ENCODE results near the gene PKD2L2.
A peak's percentile ranks its signal among the peaks of the same experiment; 100 is the strongest.

Gene PKD2L2

DNA sequence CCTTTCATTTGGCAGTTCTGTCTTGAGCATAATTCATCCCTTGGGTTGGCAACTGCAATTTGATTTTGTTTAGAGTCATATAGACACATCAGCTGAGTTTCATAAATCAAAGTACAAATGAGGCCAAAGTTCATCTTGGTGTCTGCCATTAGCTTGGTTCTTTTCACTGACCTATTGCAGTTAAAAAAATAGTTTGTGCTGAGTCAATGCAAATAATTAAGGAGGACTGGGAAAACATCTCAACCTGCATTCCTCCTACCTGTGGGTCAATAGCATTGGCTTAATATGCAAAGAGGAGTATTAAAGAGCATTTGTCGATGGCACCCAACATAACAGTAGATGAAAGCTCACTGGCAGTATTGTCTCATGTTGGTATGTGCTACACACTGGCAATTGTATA is 1.6 kb downstream of the PKD2L2 start:
- Histone ChIP-seq H3K27ac (ENCODE audit: low read depth, low read length, severe bottlenecking) (no peak overlapping the region), H3K36me3 (ENCODE audit: control insufficient read depth, insufficient read depth, low read length) (no peaks in the 10 kb centered on the region), H3K4me3 (ENCODE audit: extremely low read depth, insufficient read depth, low read length, poor library complexity, severe bottlenecking) (no peak overlapping the region), H3K4me1 (ENCODE audit: control insufficient read depth, insufficient read depth, low read length, poor library complexity, severe bottlenecking) (no peaks in the 10 kb centered on the region), H3K9me3 (ENCODE audit: control insufficient read depth, low read length) (no peaks in the 10 kb centered on the region)
- 100% methylated on average over 1 of the region's 1 CpG for WGBS, 2 experiments (ENCODE audit: insufficient coverage in 2 of 2)

DNA sequence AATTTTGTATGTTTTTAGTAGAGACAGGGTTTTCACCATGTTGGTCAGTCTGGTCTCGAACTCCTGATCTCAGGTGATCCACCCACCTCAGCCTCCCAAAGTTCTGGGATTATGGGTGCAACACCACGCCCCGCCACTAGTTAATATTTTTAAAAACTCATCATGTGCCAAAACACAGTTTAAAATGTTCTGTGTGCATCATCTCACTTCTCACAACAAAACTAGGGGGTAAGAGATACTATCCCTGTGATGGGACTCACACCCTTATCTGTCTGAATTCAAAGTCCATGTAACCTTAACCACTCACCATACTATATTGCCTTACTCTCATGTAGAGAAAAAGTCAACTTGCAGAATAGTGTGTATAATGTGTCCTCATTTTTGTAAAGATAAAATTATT is 2.6 kb downstream of the PKD2L2 start:
- 85 to 88% methylated on average over 2 to 3 of the region's 3 CpGs for WGBS, 2 experiments (ENCODE audit: insufficient coverage in 2 of 2)
- Histone ChIP-seq H3K9me3 (ENCODE audit: control insufficient read depth, low read length) (no peaks in the 10 kb centered on the region), H3K27ac (ENCODE audit: low read depth, low read length, severe bottlenecking) (no peak overlapping the region), H3K4me1 (ENCODE audit: control insufficient read depth, insufficient read depth, low read length, poor library complexity, severe bottlenecking) (no peaks in the 10 kb centered on the region), H3K36me3 (ENCODE audit: control insufficient read depth, insufficient read depth, low read length) (no peaks in the 10 kb centered on the region), H3K4me3 (ENCODE audit: extremely low read depth, insufficient read depth, low read length, poor library complexity, severe bottlenecking) (no peak overlapping the region)

DNA sequence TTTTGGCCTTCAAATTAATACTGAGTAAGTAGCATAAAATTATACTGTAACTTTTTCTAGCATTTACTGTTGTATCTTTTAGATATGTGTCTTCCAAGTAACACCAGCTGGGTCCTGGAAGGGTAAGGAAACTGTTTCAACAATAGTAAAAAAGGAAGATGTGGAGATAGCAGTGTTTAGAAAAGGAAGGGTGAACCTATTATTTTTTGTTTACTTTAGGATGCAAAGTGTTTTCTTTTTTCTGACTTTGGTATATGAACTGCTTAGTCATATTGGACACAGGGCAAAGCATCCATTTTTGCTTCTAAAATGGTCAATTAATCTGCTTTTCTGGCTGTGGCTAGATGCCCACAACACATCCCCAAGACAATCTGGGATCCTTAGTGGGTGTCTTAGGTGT is 5.3 kb downstream of the PKD2L2 start:
- H3K4me1 ChIP-seq (ENCODE audit: control insufficient read depth, insufficient read depth, low read length, poor library complexity, severe bottlenecking): no peaks in the 10 kb centered on the region
- H3K27ac ChIP-seq (ENCODE audit: low read depth, low read length, severe bottlenecking): no peak overlapping the region
- no peaks in the 10 kb centered on the region for H3K9me3 ChIP-seq (ENCODE audit: control insufficient read depth, low read length)
- no peak overlapping the region for H3K4me3 ChIP-seq (ENCODE audit: extremely low read depth, insufficient read depth, low read length, poor library complexity, severe bottlenecking)
- no peaks in the 10 kb centered on the region for H3K36me3 ChIP-seq (ENCODE audit: control insufficient read depth, insufficient read depth, low read length)

DNA sequence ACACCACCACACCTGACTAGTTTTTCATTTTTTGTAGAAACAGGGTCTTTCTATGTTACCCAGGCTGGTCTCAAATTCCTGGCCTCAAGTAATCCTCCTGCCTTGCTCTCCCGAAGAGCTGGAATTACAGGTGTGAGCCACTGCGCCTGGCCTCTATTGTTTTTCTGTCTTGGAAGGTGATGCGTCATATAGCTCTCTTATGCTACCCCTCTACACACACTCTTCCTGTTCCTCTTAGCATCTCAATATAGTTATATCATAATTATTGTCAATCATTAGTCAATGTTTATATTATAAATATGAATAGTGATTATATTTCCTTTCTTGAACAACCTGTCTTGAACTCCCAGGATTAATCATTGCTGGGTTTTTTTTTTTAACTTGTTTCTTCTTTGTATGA is 7.3 kb downstream of the PKD2L2 start:
- H3K4me3 ChIP-seq (ENCODE audit: extremely low read depth, insufficient read depth, low read length, poor library complexity, severe bottlenecking): no peak overlapping the region
- H3K4me1 ChIP-seq (ENCODE audit: control insufficient read depth, insufficient read depth, low read length, poor library complexity, severe bottlenecking): no peaks in the 10 kb centered on the region
- no peaks in the 10 kb centered on the region for H3K9me3 ChIP-seq (ENCODE audit: control insufficient read depth, low read length)
- WGBS, 2 experiments (ENCODE audit: insufficient coverage in 2 of 2): 94% methylated on average over 2 of the region's 3 CpGs; no CpG with 5 or more reads in 1 of the 2 experiments
- no peak overlapping the region for H3K27ac ChIP-seq (ENCODE audit: low read depth, low read length, severe bottlenecking)
- no peaks in the 10 kb centered on the region for H3K36me3 ChIP-seq (ENCODE audit: control insufficient read depth, insufficient read depth, low read length)

DNA sequence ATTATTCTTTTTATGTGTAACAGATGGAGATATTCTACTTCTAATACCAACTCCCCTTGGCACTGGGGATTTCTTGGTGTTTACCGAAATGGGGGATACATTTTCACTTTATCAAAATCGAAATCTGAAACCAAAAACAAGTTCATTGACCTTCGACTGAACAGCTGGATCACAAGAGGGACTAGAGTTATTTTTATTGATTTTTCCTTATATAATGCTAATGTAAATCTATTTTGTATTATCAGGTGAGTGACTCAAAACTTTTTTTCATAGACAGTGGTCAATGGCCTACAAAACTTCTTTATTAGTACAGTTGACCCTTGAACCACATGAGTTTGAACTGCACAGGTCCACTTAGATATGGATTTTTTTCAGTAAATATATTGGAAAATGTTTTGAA is 10.2 kb downstream of the PKD2L2 start:
- Histone ChIP-seq H3K4me1 (ENCODE audit: control insufficient read depth, insufficient read depth, low read length, poor library complexity, severe bottlenecking) (no peaks in the 10 kb centered on the region), H3K4me3 (ENCODE audit: extremely low read depth, insufficient read depth, low read length, poor library complexity, severe bottlenecking) (no peak overlapping the region), H3K36me3 (ENCODE audit: control insufficient read depth, insufficient read depth, low read length) (no peaks in the 10 kb centered on the region), H3K9me3 (ENCODE audit: control insufficient read depth, low read length) (no peaks in the 10 kb centered on the region), H3K27ac (ENCODE audit: low read depth, low read length, severe bottlenecking) (no peak overlapping the region)
- WGBS, 2 experiments (ENCODE audit: insufficient coverage in 2 of 2): no CpG with 5 or more reads among the region's 3 CpGs

DNA sequence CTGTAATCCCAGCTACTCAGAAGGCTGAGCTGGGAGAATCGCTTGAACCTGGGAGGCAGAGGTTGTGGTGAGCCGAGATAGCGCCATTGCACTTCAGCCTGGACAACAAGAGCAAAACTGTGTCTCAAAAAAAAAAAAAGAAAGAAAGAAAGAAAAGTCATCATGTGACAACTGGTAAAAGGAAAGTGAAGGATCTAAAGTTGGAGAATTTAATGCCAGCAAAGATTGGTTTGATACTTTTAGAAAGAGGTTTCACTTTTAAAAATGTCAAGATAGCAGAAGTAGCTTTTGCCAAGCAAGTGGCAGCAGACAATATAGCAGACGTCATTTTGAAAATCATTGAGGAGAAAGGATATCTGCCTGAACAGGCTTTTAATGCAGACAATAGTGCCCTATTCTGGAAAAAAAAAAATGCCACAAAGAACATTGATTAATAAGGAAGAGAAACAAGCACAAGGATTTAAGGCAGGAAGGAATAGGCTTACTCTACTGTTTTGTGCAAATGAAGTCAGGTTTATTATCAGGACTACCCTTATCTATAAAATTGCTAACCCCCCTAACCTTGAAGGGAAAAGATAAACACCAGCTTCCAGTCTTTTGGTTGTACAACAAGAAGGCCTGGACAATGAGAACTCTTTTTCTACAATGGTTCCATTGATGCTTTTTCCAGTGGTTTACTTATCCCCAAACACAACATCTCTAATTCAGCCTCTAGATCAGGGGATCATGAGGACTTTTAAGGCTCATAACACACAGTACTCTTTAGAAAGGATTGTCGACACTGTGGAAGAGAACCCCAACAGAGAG is 12.0 kb downstream of the PKD2L2 start:
- no peaks in the 10 kb centered on the region for H3K4me1 ChIP-seq (ENCODE audit: control insufficient read depth, insufficient read depth, low read length, poor library complexity, severe bottlenecking)
- H3K9me3 ChIP-seq (ENCODE audit: control insufficient read depth, low read length): no peaks in the 10 kb centered on the region
- no peaks in the 10 kb centered on the region for H3K36me3 ChIP-seq (ENCODE audit: control insufficient read depth, insufficient read depth, low read length)
- H3K27ac ChIP-seq (ENCODE audit: low read depth, low read length, severe bottlenecking): no peak overlapping the region
- no peak overlapping the region for H3K4me3 ChIP-seq (ENCODE audit: extremely low read depth, insufficient read depth, low read length, poor library complexity, severe bottlenecking)
- WGBS, 2 experiments (ENCODE audit: insufficient coverage in 2 of 2): 92 to 93% methylated on average over 3 to 4 of the region's 5 CpGs

DNA sequence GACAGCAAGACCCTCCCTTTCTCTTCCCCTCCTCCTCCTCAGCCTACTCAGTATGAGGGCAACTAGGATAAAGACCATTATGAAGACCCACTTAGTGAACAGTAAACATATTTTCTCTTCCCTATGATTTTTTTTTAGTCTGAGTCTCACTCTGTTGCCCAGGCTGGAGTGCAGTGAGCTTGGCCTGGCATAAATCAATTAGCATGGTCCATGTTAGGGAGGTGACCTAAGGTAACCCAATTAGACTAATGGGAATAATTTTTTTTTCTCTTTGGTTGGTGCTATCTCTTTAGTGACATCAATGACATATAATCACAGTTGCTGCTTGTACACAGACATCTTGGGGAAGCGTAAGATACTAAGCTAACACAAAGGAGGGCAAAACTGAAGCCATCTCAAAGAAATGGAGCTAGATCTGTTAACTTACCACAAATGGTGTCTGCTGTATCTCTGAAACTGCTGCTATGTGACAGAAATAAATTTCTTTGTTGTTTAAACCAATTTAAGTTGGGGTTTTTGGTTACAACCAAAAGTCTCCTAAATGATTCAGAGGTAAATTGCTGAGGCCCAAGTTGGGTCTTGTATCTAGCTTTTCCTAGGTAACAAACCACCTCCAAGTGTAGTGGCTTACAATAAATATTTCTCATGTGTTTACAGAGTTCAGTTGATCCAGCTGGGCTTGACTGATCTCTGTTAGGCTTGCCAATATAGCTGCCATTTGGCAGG is 13.3 kb downstream of the PKD2L2 start:
- Histone ChIP-seq H3K4me1 (ENCODE audit: control insufficient read depth, insufficient read depth, low read length, poor library complexity, severe bottlenecking) (no peaks in the 10 kb centered on the region), H3K4me3 (ENCODE audit: extremely low read depth, insufficient read depth, low read length, poor library complexity, severe bottlenecking) (no peak overlapping the region), H3K9me3 (ENCODE audit: control insufficient read depth, low read length) (no peaks in the 10 kb centered on the region), H3K27ac (ENCODE audit: low read depth, low read length, severe bottlenecking) (no peak overlapping the region), H3K36me3 (ENCODE audit: control insufficient read depth, insufficient read depth, low read length) (no peaks in the 10 kb centered on the region)
- 83% methylated on average over 1 of the region's 1 CpG; no CpG with 5 or more reads in 1 of the 2 experiments for WGBS, 2 experiments (ENCODE audit: insufficient coverage in 2 of 2)

DNA sequence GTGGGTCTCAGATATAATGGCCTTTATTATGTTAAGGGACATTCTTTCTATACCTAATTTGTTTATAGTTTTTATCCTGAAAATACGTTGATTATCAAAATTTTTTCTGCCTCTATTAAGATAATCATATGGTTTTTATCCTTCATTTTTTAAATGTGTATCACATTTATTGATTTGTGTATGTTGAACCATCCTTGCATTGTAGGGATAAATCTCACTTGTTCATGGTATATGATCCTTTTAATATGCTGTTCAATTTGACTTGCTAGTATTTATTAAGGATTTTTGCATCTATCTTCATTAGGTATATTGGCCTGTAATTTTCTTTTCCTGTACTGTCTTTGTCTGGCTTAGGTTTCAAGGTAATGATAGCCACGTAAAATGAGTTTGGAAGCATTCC is 25.5 kb downstream of the PKD2L2 start:
- 100% methylated on average over 1 of the region's 2 CpGs; no CpG with 5 or more reads in 1 of the 2 experiments for WGBS, 2 experiments (ENCODE audit: insufficient coverage in 2 of 2)
- Histone ChIP-seq H3K27ac (ENCODE audit: low read depth, low read length, severe bottlenecking) (no peak overlapping the region), H3K9me3 (ENCODE audit: control insufficient read depth, low read length) (peaks cover 3% of the 10 kb centered on the region), H3K36me3 (ENCODE audit: control insufficient read depth, insufficient read depth, low read length) (no peaks in the 10 kb centered on the region), H3K4me1 (ENCODE audit: control insufficient read depth, insufficient read depth, low read length, poor library complexity, severe bottlenecking) (no peaks in the 10 kb centered on the region), H3K4me3 (ENCODE audit: extremely low read depth, insufficient read depth, low read length, poor library complexity, severe bottlenecking) (no peak overlapping the region)

DNA sequence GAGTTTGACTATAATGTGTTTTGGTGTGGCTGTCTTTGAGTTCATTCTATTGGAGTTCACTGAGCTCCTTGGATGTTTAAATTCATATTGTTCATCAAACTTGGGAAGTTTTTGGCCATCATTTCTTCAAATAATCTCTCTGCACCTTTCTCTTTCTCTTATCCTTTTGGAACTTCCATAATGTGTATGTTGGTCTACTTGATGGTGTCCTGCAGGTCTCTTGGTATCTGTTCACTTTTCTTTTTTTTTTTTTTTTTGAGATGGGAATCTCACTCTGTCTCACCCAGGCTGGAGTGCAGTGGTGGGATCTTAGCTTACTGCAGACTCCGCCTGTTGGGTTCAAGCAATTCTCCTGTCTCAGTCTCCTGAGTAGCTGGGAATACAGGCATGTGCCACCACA is 27.7 kb downstream of the PKD2L2 start:
- 20 to 60% methylated on average over 1 of the region's 1 CpG for WGBS, 2 experiments (ENCODE audit: insufficient coverage in 2 of 2)
- Histone ChIP-seq H3K9me3 (ENCODE audit: control insufficient read depth, low read length) (peaks cover 3% of the 10 kb centered on the region), H3K4me3 (ENCODE audit: extremely low read depth, insufficient read depth, low read length, poor library complexity, severe bottlenecking) (no peak overlapping the region), H3K27ac (ENCODE audit: low read depth, low read length, severe bottlenecking) (no peak overlapping the region), H3K36me3 (ENCODE audit: control insufficient read depth, insufficient read depth, low read length) (no peaks in the 10 kb centered on the region), H3K4me1 (ENCODE audit: control insufficient read depth, insufficient read depth, low read length, poor library complexity, severe bottlenecking) (no peaks in the 10 kb centered on the region)

DNA sequence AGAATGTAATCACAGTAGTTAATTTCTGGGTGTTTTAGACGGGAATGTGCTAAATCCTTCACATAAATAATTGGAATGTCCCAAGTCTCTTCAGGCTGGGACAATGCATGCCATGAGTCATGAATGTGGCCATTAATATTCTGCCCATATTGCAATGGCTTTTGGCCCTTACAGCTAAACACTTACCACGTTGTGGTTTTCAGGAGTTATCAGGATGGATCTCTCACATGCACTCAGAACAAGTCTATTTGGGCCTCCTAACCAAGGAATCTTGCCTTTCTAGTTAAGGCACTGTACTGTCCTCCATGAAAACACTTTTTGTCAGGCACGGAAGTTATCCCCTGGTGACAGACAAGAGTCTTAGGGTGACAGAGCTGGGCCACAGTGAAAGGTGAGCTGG is 32.7 kb downstream of the PKD2L2 start:
- Histone ChIP-seq H3K9me3 (ENCODE audit: control insufficient read depth, low read length) (no peaks in the 10 kb centered on the region), H3K4me1 (ENCODE audit: control insufficient read depth, insufficient read depth, low read length, poor library complexity, severe bottlenecking) (peaks cover 2% of the 10 kb centered on the region), H3K4me3 (ENCODE audit: extremely low read depth, insufficient read depth, low read length, poor library complexity, severe bottlenecking) (no peak overlapping the region), H3K36me3 (ENCODE audit: control insufficient read depth, insufficient read depth, low read length) (no peaks in the 10 kb centered on the region), H3K27ac (ENCODE audit: low read depth, low read length, severe bottlenecking) (no peak overlapping the region)
- WGBS, 2 experiments (ENCODE audit: insufficient coverage in 2 of 2): 73 to 86% methylated on average over 1 to 2 of the region's 3 CpGs

DNA sequence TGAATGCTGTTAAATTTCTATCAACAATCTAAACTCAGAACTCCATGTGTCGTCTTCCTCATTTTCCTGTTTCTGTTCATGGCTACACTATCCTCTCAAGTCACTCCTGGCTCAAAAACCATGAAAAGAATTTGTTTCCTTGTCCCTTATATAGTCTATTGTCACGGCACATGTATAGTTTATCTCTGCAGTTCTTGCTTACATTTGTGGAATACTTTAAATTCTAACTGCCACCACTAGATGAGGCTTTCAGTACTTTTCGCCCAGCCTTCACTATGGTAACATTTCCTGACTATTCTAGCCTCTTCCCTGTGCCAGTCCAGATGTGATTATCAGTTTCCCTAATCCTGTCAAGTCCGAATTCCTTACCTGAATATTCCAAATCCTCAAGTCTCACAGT is 34.6 kb downstream of the PKD2L2 start:
- Histone ChIP-seq H3K36me3 (ENCODE audit: control insufficient read depth, insufficient read depth, low read length) (peaks cover 8% of the 10 kb centered on the region), H3K4me3 (ENCODE audit: extremely low read depth, insufficient read depth, low read length, poor library complexity, severe bottlenecking) (no peak overlapping the region), H3K27ac (ENCODE audit: low read depth, low read length, severe bottlenecking) (peak overlapping the region; percentile 36), H3K9me3 (ENCODE audit: control insufficient read depth, low read length) (no peaks in the 10 kb centered on the region), H3K4me1 (ENCODE audit: control insufficient read depth, insufficient read depth, low read length, poor library complexity, severe bottlenecking) (peaks cover 2% of the 10 kb centered on the region)
- 84 to 85% methylated on average over 4 of the region's 4 CpGs for WGBS, 2 experiments (ENCODE audit: insufficient coverage in 2 of 2)

Data from mesodermal cell (in vitro differentiated cells).